ENCODE results near the gene PTPRD. TPM values are rescaled to one million over a fixed set of nuclear protein-coding genes. Genes with fewer than 3 reads are reported as not detected.
"Not testable (repeated sequence)": the region's sequence is repeated elsewhere in the genome, so short reads cannot be mapped to it uniquely, and the experiment has no call there.

The PTPRD gene
- total RNA-seq, 1 experiment from 2014 or later = 1.8 TPM

DNA sequence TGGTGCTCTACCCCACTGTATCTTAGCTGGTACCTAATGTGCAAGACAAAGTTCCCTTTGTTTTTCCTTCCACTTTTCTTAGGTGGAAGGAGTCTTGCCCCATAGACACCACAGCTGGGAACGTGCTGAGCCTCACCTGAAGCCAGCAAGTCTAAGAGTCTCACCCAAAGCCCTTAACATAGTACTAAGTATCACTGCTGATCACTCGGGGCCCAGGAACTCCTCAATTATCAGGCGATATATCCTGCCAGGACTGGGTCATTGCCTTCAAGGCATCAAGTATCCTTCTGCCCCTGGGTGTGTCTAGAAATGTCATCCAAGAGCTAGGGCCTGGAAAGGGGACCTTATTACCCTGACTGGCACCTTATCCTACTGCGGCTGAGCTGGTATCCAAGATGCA, 123.9 kb downstream of the PTPRD start:
- Mint-ChIP-seq H3K36me3 (ENCODE audit: insufficient read depth, unreplicated experiment) (no peaks in the 10 kb centered on the region), H3K27ac (ENCODE audit: unreplicated experiment) (no peak overlapping the region), H3K9me3 (ENCODE audit: low read depth, unreplicated experiment) (peaks cover 10% of the 10 kb centered on the region), H3K4me3 (ENCODE audit: low read depth, unreplicated experiment) (no peak overlapping the region), H3K27me3 (ENCODE audit: unreplicated experiment) (no peaks in the 10 kb centered on the region), H3K4me1 (ENCODE audit: low read depth, unreplicated experiment) (no peaks in the 10 kb centered on the region)
- DNase-seq = no peak
- BruUV-seq (replicated peaks) = no TSS peak
- TF ChIP-seq, protein P1, sequence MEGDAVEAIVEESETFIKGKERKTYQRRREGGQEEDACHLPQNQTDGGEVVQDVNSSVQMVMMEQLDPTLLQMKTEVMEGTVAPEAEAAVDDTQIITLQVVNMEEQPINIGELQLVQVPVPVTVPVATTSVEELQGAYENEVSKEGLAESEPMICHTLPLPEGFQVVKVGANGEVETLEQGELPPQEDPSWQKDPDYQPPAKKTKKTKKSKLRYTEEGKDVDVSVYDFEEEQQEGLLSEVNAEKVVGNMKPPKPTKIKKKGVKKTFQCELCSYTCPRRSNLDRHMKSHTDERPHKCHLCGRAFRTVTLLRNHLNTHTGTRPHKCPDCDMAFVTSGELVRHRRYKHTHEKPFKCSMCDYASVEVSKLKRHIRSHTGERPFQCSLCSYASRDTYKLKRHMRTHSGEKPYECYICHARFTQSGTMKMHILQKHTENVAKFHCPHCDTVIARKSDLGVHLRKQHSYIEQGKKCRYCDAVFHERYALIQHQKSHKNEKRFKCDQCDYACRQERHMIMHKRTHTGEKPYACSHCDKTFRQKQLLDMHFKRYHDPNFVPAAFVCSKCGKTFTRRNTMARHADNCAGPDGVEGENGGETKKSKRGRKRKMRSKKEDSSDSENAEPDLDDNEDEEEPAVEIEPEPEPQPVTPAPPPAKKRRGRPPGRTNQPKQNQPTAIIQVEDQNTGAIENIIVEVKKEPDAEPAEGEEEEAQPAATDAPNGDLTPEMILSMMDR (IDR thresholded peaks at IDR 0.05; ENCODE audit: unreplicated experiment) = no peak
- CTCF ChIA-PET = no interaction called here
- intact Hi-C loops (cut with micrococcal nuclease; ENCODE audit: unreplicated experiment) = no loop called here

DNA sequence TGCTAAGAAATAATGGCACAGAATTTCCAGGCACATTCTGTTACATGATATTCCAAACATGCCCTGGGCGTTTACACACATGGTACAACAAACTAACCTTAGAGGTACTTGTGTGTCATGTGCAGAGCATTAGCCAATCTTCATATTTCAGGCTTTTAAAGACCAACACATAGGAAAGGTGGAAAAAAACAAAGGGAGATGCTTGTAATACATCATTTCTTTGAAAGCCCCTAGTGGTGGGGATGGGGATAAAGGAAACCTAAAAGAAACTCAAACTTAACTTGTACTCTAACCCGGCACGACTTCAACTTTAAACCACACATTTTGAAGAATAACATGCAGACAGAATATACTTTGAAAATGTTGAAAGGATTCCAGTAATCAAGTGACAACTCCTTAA, 133.6 kb downstream of the PTPRD start:
- Mint-ChIP-seq H3K9me3 (ENCODE audit: low read depth, unreplicated experiment) (peaks cover 7% of the 10 kb centered on the region), H3K4me3 (ENCODE audit: low read depth, unreplicated experiment) (no peak overlapping the region), H3K27me3 (ENCODE audit: unreplicated experiment) (no peaks in the 10 kb centered on the region), H3K27ac (ENCODE audit: unreplicated experiment) (no peak overlapping the region), H3K4me1 (ENCODE audit: low read depth, unreplicated experiment) (no peaks in the 10 kb centered on the region), H3K36me3 (ENCODE audit: insufficient read depth, unreplicated experiment) (no peaks in the 10 kb centered on the region)
- no peak for DNase-seq
- CTCF ChIA-PET = no interaction called here
- no TSS peak for BruUV-seq (replicated peaks)
- intact Hi-C loops (cut with micrococcal nuclease; ENCODE audit: unreplicated experiment) = no loop called here
- TF ChIP-seq, protein P1 (IDR thresholded peaks at IDR 0.05; ENCODE audit: unreplicated experiment) = no peak

DNA sequence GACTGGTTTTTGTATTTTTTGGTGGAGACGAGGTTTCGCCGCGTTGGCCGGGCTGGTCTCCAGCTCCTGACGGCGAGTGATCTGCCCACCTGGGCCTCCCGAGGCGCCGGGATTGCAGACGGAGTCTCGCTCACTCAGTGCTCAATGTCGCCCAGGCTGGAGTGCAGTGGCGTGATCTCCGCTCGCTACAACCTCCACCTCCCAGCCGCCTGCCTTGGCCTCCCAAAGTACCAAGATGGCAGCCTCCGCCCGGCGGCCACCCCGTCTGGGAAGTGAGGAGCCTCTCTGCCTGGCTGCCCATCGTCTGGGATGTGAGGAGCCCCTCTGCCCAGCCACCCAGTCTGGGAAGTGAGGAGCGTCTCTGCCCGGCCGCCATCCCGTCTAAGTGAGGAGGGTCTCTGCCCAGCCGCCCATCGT, 163.6 kb downstream of the PTPRD start:
- CTCF ChIA-PET; BruUV-seq (replicated peaks); DNase-seq; H3K36me3 Mint-ChIP-seq (ENCODE audit: insufficient read depth, unreplicated experiment); H3K27me3 Mint-ChIP-seq (ENCODE audit: unreplicated experiment); H3K4me1 Mint-ChIP-seq (ENCODE audit: low read depth, unreplicated experiment); intact Hi-C loops (cut with micrococcal nuclease; ENCODE audit: unreplicated experiment); H3K27ac Mint-ChIP-seq (ENCODE audit: unreplicated experiment); H3K4me3 Mint-ChIP-seq (ENCODE audit: low read depth, unreplicated experiment): not testable (repeated sequence)
- peaks cover 15% of the 10 kb centered on the region for H3K9me3 Mint-ChIP-seq (ENCODE audit: low read depth, unreplicated experiment)

DNA sequence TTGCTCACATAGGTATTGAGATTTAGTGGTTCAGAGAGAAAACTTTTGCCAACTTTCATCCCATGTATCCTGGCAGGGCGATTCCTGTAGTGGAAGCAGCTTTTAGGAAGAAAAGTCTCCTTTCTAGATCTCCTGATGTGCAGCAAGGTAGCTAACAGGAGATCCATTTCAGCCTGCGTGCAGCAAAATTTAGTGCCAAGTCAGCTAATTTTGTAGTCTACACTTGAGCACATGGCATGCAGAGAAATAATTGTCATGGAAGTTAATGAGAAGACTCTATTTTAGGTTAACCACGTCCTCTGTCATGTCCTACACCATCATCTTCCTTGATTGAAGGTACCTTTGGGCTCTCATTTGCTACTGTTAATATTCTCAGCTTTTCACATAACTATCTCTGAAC, 165.8 kb downstream of the PTPRD start:
- CTCF ChIA-PET = no interaction called here
- Mint-ChIP-seq H3K27me3 (ENCODE audit: unreplicated experiment) (no peaks in the 10 kb centered on the region), H3K9me3 (ENCODE audit: low read depth, unreplicated experiment) (peaks cover 15% of the 10 kb centered on the region), H3K27ac (ENCODE audit: unreplicated experiment) (no peak overlapping the region), H3K36me3 (ENCODE audit: insufficient read depth, unreplicated experiment) (no peaks in the 10 kb centered on the region), H3K4me3 (ENCODE audit: low read depth, unreplicated experiment) (no peak overlapping the region), H3K4me1 (ENCODE audit: low read depth, unreplicated experiment) (no peaks in the 10 kb centered on the region)
- DNase-seq = no peak
- BruUV-seq (replicated peaks) = no TSS peak
- intact Hi-C loops (cut with micrococcal nuclease; ENCODE audit: unreplicated experiment) = no loop called here
- TF ChIP-seq, protein P1 (IDR thresholded peaks at IDR 0.05; ENCODE audit: unreplicated experiment) = no peak

DNA sequence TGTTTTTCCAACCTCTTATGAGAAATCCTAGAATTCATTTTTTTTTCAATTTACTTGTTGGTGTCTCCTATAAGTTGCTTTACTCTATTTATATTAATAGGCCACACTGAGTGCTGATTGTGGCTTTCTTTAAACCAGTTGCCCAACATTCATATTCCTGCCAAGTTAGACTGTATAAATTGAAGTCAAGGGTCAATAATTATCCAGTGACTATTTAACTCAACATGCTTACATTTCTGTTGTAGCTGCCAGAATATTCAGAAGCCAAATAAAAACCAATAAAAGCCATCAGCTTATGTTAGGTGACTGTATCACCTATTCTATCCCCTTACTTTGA, 169.0 kb downstream of the PTPRD start:
- CTCF ChIA-PET = no interaction called here
- DNase-seq = no peak
- Mint-ChIP-seq H3K27me3 (ENCODE audit: unreplicated experiment) (no peaks in the 10 kb centered on the region), H3K9me3 (ENCODE audit: low read depth, unreplicated experiment) (peaks cover 15% of the 10 kb centered on the region), H3K4me3 (ENCODE audit: low read depth, unreplicated experiment) (no peak overlapping the region), H3K36me3 (ENCODE audit: insufficient read depth, unreplicated experiment) (no peaks in the 10 kb centered on the region), H3K27ac (ENCODE audit: unreplicated experiment) (no peak overlapping the region), H3K4me1 (ENCODE audit: low read depth, unreplicated experiment) (no peaks in the 10 kb centered on the region)
- no TSS peak for BruUV-seq (replicated peaks)
- TF ChIP-seq, protein P1 (IDR thresholded peaks at IDR 0.05; ENCODE audit: unreplicated experiment) = no peak
- intact Hi-C loops (cut with micrococcal nuclease; ENCODE audit: unreplicated experiment) = no loop called here

Data from Calu3 (cell line).